ENCODE measurements around the gene FNDC8.

DNA sequence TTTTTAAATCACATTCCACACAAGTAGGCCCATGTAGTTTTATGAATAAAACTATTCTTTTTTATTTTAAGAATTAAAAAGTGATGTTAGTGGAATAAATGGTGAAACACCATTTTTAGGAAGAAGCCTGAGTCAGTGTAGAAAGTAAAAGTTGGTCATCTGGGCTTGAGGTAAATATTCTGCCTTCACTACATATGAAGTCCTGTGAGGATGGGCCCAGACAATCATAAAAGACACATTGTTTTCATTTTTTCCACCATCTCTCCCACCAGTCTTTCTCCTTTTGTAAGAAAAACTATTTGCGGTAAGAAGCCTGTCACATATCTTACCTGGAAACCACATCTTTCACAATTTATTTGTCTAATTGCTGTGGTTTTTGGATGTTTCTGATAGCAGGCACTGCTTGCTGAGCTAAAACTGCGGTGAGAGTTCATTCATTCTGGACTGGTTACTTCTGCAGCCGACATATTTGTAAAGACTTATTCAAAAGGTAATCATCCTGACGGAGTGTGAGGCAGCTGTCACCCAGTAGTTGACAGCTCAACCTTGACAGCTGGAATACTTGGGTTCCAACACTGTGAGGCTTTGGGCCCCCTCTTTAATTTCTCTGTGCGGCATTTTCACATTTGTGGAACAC lies 47.3 kb upstream of the FNDC8 start:
- TF ChIP-seq POLR2AphosphoS5 (IDR thresholded peaks at IDR 0.05), result no peak
- TF ChIP-seq, protein P1, sequence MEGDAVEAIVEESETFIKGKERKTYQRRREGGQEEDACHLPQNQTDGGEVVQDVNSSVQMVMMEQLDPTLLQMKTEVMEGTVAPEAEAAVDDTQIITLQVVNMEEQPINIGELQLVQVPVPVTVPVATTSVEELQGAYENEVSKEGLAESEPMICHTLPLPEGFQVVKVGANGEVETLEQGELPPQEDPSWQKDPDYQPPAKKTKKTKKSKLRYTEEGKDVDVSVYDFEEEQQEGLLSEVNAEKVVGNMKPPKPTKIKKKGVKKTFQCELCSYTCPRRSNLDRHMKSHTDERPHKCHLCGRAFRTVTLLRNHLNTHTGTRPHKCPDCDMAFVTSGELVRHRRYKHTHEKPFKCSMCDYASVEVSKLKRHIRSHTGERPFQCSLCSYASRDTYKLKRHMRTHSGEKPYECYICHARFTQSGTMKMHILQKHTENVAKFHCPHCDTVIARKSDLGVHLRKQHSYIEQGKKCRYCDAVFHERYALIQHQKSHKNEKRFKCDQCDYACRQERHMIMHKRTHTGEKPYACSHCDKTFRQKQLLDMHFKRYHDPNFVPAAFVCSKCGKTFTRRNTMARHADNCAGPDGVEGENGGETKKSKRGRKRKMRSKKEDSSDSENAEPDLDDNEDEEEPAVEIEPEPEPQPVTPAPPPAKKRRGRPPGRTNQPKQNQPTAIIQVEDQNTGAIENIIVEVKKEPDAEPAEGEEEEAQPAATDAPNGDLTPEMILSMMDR (IDR thresholded peaks at IDR 0.05), result no peak
